ENCODE measurements around the gene ADIPOR2. TPM values are rescaled to one million over a fixed set of nuclear protein-coding genes. Genes with fewer than 3 reads are reported as not detected.
"Not testable (repeated sequence)": the region's sequence is repeated elsewhere in the genome, so short reads cannot be mapped to it uniquely, and the experiment has no call there.

ADIPOR2 gene
- total RNA-seq, 1 donor from 2014 or later = 43.5 TPM

DNA sequence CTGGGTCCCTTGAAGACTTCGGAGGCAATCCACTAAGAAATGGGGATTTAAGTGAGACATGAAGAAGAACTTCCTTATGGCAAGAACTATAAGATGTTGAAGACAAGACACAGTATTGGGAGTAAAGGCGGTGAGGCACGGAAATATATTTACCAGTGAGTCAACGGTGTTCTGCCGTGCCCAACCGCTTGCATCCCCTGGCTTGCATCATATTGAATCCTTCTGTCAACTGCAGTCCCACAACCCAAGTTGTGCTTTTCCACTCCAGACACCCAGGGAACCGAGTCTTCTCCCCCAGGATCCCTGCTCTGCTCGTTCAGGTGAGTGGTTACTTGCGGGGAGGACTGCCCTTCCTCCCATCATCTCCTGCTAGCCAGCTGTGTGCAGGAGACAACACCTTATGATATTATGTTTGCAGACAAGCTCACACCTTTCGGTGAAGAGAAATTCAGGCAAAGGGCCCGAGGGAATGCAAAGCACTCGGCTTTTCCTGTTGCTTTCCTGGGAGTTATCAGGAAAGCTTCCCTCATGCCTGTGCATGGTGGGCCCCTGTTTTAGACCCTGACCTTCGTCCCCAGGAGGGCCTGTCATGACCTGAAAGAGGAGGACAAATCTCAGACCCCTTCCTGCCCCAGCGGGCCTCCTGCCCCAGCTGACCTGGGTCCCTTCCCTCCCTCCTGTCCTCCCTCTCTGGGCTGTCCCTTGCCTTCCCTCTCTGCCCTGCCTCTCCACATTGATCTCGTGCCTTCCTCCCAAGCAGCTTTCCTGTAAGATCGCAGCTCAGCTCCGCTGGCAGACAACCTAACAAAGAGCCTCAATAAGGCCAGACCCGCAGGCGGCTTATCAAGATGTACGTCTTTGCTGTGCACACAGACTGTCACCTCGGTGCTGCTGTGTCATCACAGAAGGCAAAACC is 125.2 kb downstream of the ADIPOR2 start:
- DNase-seq (ENCODE audit: extremely low spot score, unreplicated experiment) = no peak
- TF ChIP-seq, protein P1, sequence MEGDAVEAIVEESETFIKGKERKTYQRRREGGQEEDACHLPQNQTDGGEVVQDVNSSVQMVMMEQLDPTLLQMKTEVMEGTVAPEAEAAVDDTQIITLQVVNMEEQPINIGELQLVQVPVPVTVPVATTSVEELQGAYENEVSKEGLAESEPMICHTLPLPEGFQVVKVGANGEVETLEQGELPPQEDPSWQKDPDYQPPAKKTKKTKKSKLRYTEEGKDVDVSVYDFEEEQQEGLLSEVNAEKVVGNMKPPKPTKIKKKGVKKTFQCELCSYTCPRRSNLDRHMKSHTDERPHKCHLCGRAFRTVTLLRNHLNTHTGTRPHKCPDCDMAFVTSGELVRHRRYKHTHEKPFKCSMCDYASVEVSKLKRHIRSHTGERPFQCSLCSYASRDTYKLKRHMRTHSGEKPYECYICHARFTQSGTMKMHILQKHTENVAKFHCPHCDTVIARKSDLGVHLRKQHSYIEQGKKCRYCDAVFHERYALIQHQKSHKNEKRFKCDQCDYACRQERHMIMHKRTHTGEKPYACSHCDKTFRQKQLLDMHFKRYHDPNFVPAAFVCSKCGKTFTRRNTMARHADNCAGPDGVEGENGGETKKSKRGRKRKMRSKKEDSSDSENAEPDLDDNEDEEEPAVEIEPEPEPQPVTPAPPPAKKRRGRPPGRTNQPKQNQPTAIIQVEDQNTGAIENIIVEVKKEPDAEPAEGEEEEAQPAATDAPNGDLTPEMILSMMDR (IDR thresholded peaks at IDR 0.05) = no peak
- H3K27ac Mint-ChIP-seq (ENCODE audit: unreplicated experiment) = no peak overlapping the region
- H3K4me1 Mint-ChIP-seq (ENCODE audit: unreplicated experiment) = peaks cover 7% of the 10 kb centered on the region
- H3K36me3 Mint-ChIP-seq (ENCODE audit: unreplicated experiment) = peaks cover 2% of the 10 kb centered on the region
- H3K27me3 Mint-ChIP-seq (ENCODE audit: unreplicated experiment) = peaks cover 49% of the 10 kb centered on the region
- no peaks in the 10 kb centered on the region for H3K9me3 Mint-ChIP-seq (ENCODE audit: unreplicated experiment)
- no peak overlapping the region for H3K4me3 Mint-ChIP-seq (ENCODE audit: unreplicated experiment)

DNA sequence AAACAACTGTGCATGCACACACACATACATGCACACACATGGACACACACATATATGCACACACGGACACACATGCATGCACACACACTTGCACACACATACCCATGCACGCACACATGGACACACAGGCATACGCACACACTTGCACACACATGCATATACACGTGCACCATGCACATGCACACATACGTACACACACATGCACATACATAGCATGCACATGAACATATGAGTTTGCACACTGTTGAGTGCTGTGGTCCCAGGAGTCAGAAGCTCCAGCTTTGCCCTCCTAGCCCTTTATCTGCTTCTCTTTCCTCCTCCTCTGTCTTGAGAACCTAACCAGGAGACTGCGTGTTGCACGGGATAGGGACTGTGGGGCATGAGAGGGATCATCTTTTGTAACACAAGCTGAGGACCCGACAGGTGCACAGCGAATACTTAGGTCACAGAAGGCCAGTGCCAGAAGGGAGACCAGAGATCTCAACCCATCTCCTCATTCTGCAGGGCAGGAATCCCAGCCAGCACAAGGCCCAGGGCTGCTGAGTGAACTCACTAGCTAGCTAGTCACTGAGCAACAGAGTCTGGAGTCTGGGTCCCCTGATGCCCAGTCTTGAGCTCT is 126.0 kb downstream of the ADIPOR2 start:
- TF ChIP-seq, protein P1 (IDR thresholded peaks at IDR 0.05) = no peak
- H3K36me3 Mint-ChIP-seq (ENCODE audit: unreplicated experiment) = peaks cover 2% of the 10 kb centered on the region
- H3K4me3 Mint-ChIP-seq (ENCODE audit: unreplicated experiment) = no peak overlapping the region
- peaks cover 56% of the 10 kb centered on the region for H3K27me3 Mint-ChIP-seq (ENCODE audit: unreplicated experiment)
- no peak overlapping the region for H3K27ac Mint-ChIP-seq (ENCODE audit: unreplicated experiment)
- H3K4me1 Mint-ChIP-seq (ENCODE audit: unreplicated experiment) = peaks cover 7% of the 10 kb centered on the region
- DNase-seq (ENCODE audit: extremely low spot score, unreplicated experiment) = no peak
- H3K9me3 Mint-ChIP-seq (ENCODE audit: unreplicated experiment) = no peaks in the 10 kb centered on the region

DNA sequence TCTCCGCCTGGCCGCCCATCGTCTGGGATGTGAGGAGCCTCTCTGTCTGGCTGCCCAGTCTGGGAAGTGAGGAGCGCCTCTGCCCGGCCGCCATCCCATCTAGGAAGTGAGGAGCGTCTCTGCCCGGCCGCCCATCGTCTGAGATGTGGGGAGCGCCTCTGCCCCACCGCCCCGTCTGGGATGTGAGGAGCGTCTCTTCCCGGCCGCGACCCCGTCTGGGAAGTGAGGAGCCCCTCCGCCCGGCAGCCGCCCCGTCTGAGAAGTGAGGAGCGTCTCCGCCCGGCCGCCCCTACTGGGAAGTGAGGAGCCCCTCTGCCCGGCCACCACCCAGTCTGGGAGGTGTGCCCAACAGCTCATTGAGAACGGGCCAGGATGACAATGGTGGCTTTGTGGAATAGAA is 127.1 kb downstream of the ADIPOR2 start:
- not testable (repeated sequence) for H3K36me3 Mint-ChIP-seq (ENCODE audit: unreplicated experiment); DNase-seq (ENCODE audit: extremely low spot score, unreplicated experiment); H3K4me1 Mint-ChIP-seq (ENCODE audit: unreplicated experiment); H3K9me3 Mint-ChIP-seq (ENCODE audit: unreplicated experiment); H3K27ac Mint-ChIP-seq (ENCODE audit: unreplicated experiment); H3K4me3 Mint-ChIP-seq (ENCODE audit: unreplicated experiment)
- peaks cover 65% of the 10 kb centered on the region for H3K27me3 Mint-ChIP-seq (ENCODE audit: unreplicated experiment)

DNA sequence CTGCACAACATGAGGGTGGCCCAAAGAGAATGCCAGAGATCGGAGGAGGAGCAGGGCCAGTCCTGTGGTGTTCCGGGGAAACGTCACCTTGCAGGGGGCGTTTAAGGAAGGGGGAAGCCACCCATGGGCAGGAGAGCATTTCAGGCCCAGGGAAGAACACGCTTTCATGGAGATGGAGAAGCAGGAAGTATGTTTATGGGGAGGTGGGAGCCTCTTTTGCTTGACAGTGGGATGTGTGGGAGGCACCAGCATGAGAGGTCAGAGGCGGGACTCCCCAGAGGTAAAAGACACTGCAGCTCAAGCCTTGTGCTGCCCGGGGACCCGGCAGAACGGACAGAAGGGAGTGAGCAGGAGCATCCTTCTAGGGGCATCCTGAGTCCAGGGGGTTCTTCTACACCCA is 128.2 kb downstream of the ADIPOR2 start:
- peaks cover 69% of the 10 kb centered on the region for H3K27me3 Mint-ChIP-seq (ENCODE audit: unreplicated experiment)

DNA sequence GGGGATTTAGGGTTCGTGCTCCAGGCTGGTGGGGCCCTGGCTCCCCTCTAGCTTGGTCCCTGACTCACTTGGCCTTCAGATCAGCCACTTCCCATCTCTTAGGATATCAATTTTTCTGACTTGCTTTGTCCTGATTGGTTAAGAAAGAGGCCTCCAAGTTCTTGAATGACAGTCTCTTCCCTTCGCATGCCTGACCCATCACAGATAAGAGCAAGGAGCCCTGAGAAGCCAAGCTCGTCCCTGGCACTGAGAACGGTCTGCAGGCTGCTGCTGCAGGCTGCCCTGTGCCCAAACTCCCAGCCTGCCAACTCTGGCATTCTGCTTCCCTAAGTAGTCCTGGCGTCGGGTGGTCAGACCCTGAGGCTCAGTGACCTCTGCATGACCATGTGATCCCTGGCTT is 128.7 kb downstream of the ADIPOR2 start:
- H3K4me1 Mint-ChIP-seq (ENCODE audit: unreplicated experiment) = no peaks in the 10 kb centered on the region
- H3K4me3 Mint-ChIP-seq (ENCODE audit: unreplicated experiment) = no peak overlapping the region
- no peak for DNase-seq (ENCODE audit: extremely low spot score, unreplicated experiment)
- TF ChIP-seq, protein P1 (IDR thresholded peaks at IDR 0.05) = no peak
- H3K9me3 Mint-ChIP-seq (ENCODE audit: unreplicated experiment) = no peaks in the 10 kb centered on the region
- no peak overlapping the region for H3K27ac Mint-ChIP-seq (ENCODE audit: unreplicated experiment)
- peaks cover 67% of the 10 kb centered on the region for H3K27me3 Mint-ChIP-seq (ENCODE audit: unreplicated experiment)
- peaks cover 2% of the 10 kb centered on the region for H3K36me3 Mint-ChIP-seq (ENCODE audit: unreplicated experiment)

More for the DNA sequence above, 128.2 kb downstream of the ADIPOR2 start:
- no peak overlapping the region for H3K27ac Mint-ChIP-seq (ENCODE audit: unreplicated experiment)
- TF ChIP-seq, protein P1 (IDR thresholded peaks at IDR 0.05) = no peak
- H3K9me3 Mint-ChIP-seq (ENCODE audit: unreplicated experiment) = no peaks in the 10 kb centered on the region
- peaks cover 2% of the 10 kb centered on the region for H3K36me3 Mint-ChIP-seq (ENCODE audit: unreplicated experiment)
- no peak overlapping the region for H3K4me3 Mint-ChIP-seq (ENCODE audit: unreplicated experiment)
- no peak for DNase-seq (ENCODE audit: extremely low spot score, unreplicated experiment)
- H3K4me1 Mint-ChIP-seq (ENCODE audit: unreplicated experiment) = no peaks in the 10 kb centered on the region

Data from osteocyte (in vitro differentiated cells).